ENCODE results near the gene TRIM63. TPM values are rescaled to one million over a fixed set of nuclear protein-coding genes. Genes with fewer than 3 reads are reported as not detected.

Gene TRIM63
- total RNA-seq, 1 experiment from 2014 or later, result not detected

DNA sequence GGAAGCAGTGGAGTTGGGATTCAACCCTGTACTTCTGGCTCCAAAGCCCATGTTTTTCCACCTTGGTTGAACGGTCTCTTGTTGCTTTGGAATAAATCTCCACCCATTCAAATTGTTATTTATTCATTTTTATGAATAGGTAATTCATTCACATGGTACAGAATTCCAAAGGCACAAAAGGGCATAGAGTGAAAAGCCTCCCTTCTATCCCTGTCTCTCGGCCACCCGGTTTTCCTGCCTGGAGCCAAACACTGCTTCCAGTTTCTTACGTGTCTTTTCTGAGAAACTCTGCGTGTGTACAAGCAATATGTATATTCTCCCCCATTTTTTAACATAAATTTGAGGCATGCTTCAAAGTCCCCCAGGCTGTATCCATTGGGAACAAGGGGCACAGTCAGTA is 41.9 kb downstream of the TRIM63 start:
- intact Hi-C loops (cut with micrococcal nuclease; ENCODE audit: unreplicated experiment), result no loop called here
- BruUV-seq (replicated peaks), result no TSS peak
- no peak overlapping the region for H3K27ac Mint-ChIP-seq (ENCODE audit: unreplicated experiment)
- no peak for DNase-seq
- H3K4me3 ChIP-seq (ENCODE audit: low read depth, low read length), result no peak overlapping the region
- ChIA-PET CTCF (no interaction called here), POLR2A (no interaction called here)
- H3K9me3 Mint-ChIP-seq (ENCODE audit: unreplicated experiment), result no peaks in the 10 kb centered on the region
- peaks cover 7% of the 10 kb centered on the region for H3K4me1 Mint-ChIP-seq (ENCODE audit: low read depth, unreplicated experiment)
- H3K36me3 Mint-ChIP-seq (ENCODE audit: insufficient read depth, unreplicated experiment), result no peaks in the 10 kb centered on the region
- H3K27me3 Mint-ChIP-seq (ENCODE audit: insufficient read depth, unreplicated experiment), result no peaks in the 10 kb centered on the region
- H3K27me3 ChIP-seq (replicated peaks; ENCODE audit: control insufficient read depth, insufficient read depth, low read length), result no peaks in the 10 kb centered on the region
- no peaks in the 10 kb centered on the region for H3K36me3 ChIP-seq (ENCODE audit: control insufficient read depth, insufficient read depth, low read length)
- H3K9me3 ChIP-seq, result no peaks in the 10 kb centered on the region
- H3K4me3 Mint-ChIP-seq (ENCODE audit: unreplicated experiment), result no peak overlapping the region
- no peaks in the 10 kb centered on the region for H3K4me1 ChIP-seq
- TF ChIP-seq, protein P1, sequence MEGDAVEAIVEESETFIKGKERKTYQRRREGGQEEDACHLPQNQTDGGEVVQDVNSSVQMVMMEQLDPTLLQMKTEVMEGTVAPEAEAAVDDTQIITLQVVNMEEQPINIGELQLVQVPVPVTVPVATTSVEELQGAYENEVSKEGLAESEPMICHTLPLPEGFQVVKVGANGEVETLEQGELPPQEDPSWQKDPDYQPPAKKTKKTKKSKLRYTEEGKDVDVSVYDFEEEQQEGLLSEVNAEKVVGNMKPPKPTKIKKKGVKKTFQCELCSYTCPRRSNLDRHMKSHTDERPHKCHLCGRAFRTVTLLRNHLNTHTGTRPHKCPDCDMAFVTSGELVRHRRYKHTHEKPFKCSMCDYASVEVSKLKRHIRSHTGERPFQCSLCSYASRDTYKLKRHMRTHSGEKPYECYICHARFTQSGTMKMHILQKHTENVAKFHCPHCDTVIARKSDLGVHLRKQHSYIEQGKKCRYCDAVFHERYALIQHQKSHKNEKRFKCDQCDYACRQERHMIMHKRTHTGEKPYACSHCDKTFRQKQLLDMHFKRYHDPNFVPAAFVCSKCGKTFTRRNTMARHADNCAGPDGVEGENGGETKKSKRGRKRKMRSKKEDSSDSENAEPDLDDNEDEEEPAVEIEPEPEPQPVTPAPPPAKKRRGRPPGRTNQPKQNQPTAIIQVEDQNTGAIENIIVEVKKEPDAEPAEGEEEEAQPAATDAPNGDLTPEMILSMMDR (IDR thresholded peaks at IDR 0.05; ENCODE audit: insufficient read depth in 1 of 2, low read depth in 1 of 2, low read length in 1 of 2, severe bottlenecking in 1 of 2, unreplicated experiment in 1 of 2), result no peak

DNA sequence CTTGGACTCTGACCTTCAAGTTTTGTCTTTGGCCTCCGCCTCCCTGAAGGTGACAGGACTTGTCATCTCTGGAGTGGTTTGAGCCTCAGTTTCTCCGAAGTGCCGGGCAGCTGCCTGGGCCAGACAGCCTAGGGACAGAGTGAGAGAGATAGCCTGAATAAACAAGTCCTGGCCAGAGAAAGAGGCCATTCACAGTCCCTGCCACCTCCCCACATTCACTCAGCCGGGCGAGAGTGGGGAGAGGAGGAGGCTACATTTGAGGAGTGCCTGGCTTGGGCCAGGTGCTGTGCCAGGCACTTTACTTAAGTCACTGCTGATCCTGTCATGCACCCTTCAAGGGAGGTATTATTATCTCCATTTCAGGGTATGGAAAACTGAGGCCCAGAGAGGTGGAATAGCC is 42.4 kb downstream of the TRIM63 start:
- no TSS peak for BruUV-seq (replicated peaks)
- Histone ChIP-seq H3K4me1 (no peaks in the 10 kb centered on the region), H3K9me3 (no peaks in the 10 kb centered on the region), H3K36me3 (ENCODE audit: control insufficient read depth, insufficient read depth, low read length) (no peaks in the 10 kb centered on the region), H3K27me3 (replicated peaks; ENCODE audit: control insufficient read depth, insufficient read depth, low read length) (no peaks in the 10 kb centered on the region), H3K4me3 (ENCODE audit: low read depth, low read length) (no peak overlapping the region)
- Mint-ChIP-seq H3K4me3 (ENCODE audit: unreplicated experiment) (no peak overlapping the region), H3K27ac (ENCODE audit: unreplicated experiment) (no peak overlapping the region), H3K36me3 (ENCODE audit: insufficient read depth, unreplicated experiment) (no peaks in the 10 kb centered on the region), H3K9me3 (ENCODE audit: unreplicated experiment) (no peaks in the 10 kb centered on the region), H3K27me3 (ENCODE audit: insufficient read depth, unreplicated experiment) (no peaks in the 10 kb centered on the region), H3K4me1 (ENCODE audit: low read depth, unreplicated experiment) (peaks cover 7% of the 10 kb centered on the region)
- intact Hi-C loops (cut with micrococcal nuclease; ENCODE audit: unreplicated experiment), result no loop called here
- no peak for DNase-seq
- POLR2A ChIA-PET, result no interaction called here
- TF ChIP-seq, protein P1 (IDR thresholded peaks at IDR 0.05; ENCODE audit: insufficient read depth in 1 of 2, low read depth in 1 of 2, low read length in 1 of 2, severe bottlenecking in 1 of 2, unreplicated experiment in 1 of 2), result no peak
- CTCF ChIA-PET, result no interaction called here

DNA sequence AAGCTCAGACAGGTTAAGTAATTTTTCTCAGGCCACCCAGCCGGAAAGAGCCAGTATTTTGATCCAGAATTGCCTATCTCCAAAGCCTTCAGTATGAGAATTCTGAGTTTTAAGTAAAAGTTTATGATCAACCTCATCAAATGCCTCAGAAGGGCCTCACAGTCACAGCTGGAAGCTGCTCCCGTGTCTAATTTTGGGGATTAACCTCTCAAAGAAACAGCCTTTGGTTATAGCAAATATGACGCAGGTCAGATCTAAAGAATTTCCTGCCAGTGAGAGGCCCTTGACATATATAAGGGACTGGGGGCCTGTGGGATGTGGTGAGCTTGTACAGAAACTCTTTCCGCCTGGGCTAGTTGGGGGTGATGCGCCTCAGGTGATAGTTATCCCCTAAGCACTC is 43.6 kb downstream of the TRIM63 start:
- intact Hi-C loops (cut with micrococcal nuclease; ENCODE audit: unreplicated experiment), result no loop called here
- Mint-ChIP-seq H3K4me1 (ENCODE audit: low read depth, unreplicated experiment) (peaks cover 7% of the 10 kb centered on the region), H3K9me3 (ENCODE audit: unreplicated experiment) (no peaks in the 10 kb centered on the region), H3K27ac (ENCODE audit: unreplicated experiment) (no peak overlapping the region), H3K4me3 (ENCODE audit: unreplicated experiment) (no peak overlapping the region), H3K36me3 (ENCODE audit: insufficient read depth, unreplicated experiment) (no peaks in the 10 kb centered on the region), H3K27me3 (ENCODE audit: insufficient read depth, unreplicated experiment) (no peaks in the 10 kb centered on the region)
- Histone ChIP-seq H3K36me3 (ENCODE audit: control insufficient read depth, insufficient read depth, low read length) (no peaks in the 10 kb centered on the region), H3K9me3 (no peaks in the 10 kb centered on the region), H3K27me3 (replicated peaks; ENCODE audit: control insufficient read depth, insufficient read depth, low read length) (no peaks in the 10 kb centered on the region), H3K4me3 (ENCODE audit: low read depth, low read length) (no peak overlapping the region), H3K4me1 (no peaks in the 10 kb centered on the region)
- TF ChIP-seq, protein P1 (IDR thresholded peaks at IDR 0.05; ENCODE audit: insufficient read depth in 1 of 2, low read depth in 1 of 2, low read length in 1 of 2, severe bottlenecking in 1 of 2, unreplicated experiment in 1 of 2), result no peak
- ChIA-PET CTCF (no interaction called here), POLR2A (no interaction called here)
- DNase-seq, result no peak
- no TSS peak for BruUV-seq (replicated peaks)
